ENCODE results near the gene NAPSA. TPM values are rescaled to one million over a fixed set of nuclear protein-coding genes. Genes with fewer than 3 reads are reported as not detected.
"Not testable (repeated sequence)": the region's sequence is repeated elsewhere in the genome, so short reads cannot be mapped to it uniquely, and the experiment has no call there.

The NAPSA gene
- 8.1 TPM for total RNA-seq

DNA sequence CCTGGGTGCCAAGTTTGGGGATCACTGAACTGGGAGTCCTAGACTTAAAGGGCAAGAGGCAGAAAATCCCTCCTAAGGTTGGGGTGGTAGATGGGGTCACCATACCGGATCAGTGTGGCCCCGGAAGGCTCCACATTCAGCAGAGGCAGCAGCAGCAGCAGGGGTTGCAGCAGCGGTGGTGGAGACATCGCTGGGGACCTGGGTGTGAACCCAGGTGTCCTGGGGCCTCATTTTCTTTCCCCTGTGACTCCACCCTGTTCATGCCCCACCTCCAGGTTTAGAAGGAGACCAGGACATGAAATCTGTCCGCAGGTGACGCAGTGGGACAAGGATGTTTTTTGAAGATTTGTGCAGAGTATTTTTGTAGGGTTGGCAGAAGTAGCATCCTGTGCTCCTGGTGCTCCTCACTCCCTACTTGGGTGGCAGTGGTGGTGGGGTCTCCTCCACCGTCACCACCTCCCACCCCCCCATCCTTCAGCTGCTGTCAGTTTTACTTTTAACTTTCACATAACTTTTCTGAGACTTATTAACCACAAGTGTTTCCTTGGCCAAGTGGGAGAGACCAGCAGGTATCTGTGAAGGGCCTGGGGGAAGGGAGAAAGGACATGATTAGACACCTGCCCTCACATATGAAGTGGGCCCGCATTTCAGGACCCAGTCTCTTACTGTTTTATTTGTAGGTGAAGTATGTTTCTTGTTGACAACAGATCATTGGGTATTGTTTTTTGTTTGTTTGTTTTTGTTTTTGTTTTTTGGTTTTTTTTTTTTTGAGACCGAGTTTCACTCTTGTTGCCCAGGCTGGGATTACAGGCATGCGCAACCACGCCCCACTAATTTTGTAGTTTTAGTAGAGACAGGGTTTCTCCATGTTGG, at the start of gene NAPSA:
TSS of gene NAPSA (minus strand) at position 206 of the 873 bp plus-strand sequence. CDS start at position 188, 18 bp downstream.
- DNase-seq (ENCODE audit: low spot score), result no peak

DNA sequence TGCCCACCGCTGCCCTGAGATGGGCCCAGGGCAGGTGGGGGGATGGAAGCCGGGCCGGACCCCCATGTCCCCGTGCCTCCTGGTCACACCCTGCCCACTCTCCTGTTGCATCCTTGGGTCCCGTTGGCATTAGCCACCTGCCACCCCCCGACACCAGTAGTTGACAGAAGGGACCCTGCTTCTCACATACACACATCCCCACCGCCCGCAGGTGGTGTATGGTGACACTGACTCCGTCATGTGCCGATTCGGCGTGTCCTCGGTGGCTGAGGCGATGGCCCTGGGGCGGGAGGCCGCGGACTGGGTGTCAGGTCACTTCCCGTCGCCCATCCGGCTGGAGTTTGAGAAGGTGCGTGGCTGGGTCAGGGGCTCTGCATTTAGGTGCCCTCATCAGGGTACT, 48.1 kb upstream of the NAPSA start:
- DNase-seq (ENCODE audit: low spot score), result no peak

DNA sequence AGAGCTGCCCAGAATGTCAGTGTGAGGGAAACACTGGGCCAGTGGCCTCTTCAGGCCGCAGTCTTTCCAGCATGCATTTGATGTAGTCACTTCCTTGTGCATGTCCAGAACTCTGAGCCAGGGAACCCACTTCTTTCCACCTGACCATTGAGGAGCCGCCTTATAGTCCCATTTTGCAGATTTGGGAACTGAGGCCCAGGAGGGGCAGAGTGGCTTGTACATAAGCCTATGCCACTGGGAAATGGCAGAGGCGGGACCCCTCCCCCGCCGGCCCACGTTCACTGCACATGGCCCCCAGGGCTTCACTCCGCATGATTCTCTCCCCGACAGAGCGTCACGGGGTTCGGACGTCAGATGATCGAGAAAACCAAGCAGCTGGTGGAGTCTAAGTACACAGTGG, 47.7 kb upstream of the NAPSA start:
- DNase-seq (ENCODE audit: low spot score), result no peak

DNA sequence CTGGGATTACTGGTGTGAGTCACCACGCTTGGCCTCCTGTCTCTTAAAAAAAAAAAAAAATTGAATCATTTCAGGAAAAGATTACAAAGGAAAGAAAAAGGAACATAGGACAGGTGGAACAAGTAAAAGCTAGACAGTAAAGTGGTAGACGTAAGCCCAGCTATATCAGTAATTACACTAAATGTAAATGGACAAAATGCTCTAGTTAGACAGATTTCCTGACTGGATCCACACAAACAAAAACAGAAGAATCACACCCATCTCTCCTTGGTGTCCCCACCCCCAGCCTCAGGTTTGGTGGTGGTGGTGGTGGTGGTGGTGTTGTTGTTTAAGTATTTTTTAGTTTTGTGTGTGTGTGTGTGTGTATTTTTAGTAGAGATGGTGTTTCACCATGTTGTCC, 47.0 kb upstream of the NAPSA start:
- no peak for DNase-seq (ENCODE audit: low spot score)

DNA sequence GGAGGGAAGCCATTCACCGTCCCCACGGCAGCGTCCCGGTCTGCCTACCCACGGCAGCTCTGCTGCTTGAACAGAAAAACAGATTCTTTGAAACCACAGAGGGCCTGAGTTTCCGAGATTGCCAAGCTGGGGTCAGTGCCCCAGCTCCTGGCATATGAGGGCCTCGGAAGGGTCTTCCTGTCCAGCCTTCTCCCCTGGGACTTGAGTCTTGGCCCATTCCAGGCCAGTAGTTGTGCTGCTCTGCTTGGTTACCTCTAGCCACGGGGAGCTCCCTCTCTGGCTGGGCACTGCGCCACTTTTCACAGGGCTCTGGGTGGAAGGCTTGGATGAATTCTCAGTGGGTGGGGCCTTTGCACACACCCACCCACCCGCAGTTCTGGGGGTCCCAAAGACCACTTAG, 44.7 kb upstream of the NAPSA start:
- no peak for DNase-seq (ENCODE audit: low spot score)

DNA sequence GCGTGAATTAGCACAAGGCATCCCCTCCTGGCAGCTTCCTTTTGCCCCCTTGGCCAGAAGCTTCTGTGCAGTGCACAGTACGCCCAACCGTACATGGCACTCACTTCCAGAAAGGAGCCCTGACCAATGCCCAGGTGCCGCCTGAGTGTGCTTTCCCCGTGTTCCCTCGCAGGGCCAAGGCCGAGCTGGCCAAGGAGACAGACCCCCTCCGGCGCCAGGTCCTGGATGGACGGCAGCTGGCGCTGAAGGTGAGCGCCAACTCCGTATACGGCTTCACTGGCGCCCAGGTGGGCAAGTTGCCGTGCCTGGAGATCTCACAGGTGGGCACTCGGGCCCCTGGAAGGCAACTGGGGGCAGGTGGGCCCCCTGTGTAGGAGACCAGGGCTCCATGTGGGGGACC, 43.9 kb upstream of the NAPSA start:
- no peak for DNase-seq (ENCODE audit: low spot score)

DNA sequence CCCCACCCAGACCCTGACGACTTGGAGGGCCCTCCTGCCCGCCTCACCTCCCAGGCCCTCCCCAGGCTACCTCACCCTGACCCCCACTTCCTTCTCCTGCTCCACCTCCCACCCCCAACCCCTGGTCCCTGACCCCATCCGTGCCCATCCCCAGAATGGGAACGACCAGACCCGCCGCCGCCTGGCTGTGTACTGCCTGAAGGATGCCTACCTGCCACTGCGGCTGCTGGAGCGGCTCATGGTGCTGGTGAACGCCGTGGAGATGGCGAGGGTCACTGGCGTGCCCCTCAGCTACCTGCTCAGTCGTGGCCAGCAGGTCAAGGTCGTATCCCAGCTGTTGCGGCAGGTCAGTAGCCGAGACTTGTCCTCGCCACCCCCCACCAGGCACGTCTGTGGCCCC, 41.4 kb upstream of the NAPSA start:
- DNase-seq (ENCODE audit: low spot score), result no peak

DNA sequence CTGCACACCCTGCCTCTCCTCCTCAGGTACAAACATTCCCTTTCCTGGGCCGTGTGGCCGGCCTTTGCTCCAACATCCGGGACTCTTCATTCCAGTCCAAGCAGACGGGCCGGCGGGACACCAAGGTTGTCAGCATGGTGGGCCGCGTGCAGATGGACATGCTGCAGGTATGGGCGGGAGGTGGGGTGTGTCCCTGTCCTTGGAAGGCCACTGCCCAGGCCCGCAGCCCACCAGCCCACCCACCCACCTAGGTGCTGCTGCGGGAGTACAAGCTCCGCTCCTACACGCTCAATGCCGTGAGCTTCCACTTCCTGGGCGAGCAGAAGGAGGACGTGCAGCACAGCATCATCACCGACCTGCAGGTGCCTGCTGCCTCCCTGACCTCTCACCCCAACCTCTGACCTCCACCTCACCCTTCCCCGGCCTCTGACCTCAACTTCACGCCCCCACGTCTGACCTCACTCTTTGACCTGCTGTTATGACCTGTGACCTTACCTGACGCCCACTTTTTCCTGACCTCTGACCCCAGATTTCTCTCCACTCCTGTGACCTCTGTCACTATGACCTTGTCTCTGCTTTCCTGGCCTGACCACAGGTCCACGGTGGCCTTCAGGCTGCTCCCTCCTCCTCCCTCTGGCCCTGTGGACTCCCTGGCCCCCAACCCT, 40.8 kb upstream of the NAPSA start:
- no peak for DNase-seq (ENCODE audit: low spot score)

DNA sequence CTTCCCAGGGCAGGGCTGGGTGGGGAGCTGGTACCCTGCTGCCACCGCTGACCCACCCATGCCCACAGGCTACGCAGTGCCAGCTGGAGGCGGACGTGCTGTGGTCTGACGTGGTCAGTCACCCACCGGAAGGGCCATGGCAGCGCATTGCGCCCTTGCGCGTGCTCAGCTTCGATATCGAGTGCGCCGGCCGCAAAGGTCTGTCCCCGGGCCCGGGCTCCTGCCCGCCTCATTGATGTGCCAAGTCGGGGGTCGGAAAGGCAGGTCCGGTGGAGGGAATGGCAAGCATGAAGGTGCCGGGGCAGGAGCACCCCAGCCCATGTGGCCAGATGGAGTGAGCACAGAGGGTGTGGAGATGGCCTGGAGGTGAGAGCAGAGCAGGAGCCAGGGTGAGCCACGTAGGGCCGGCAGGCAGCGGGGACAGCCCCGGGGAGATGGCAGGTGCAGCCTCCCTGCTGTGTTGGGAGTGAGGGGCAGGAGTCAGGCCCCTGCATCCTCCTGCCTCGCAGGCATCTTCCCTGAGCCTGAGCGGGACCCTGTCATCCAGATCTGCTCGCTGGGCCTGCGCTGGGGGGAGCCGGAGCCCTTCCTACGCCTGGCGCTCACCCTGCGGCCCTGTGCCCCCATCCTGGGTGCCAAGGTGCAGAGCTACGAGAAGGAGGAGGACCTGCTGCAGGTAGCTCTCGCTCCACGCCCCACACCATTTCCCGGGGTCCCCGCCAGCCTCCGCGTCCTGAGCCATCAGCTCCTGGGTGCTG, 37.3 kb upstream of the NAPSA start:
- DNase-seq (ENCODE audit: low spot score), result no peak

DNA sequence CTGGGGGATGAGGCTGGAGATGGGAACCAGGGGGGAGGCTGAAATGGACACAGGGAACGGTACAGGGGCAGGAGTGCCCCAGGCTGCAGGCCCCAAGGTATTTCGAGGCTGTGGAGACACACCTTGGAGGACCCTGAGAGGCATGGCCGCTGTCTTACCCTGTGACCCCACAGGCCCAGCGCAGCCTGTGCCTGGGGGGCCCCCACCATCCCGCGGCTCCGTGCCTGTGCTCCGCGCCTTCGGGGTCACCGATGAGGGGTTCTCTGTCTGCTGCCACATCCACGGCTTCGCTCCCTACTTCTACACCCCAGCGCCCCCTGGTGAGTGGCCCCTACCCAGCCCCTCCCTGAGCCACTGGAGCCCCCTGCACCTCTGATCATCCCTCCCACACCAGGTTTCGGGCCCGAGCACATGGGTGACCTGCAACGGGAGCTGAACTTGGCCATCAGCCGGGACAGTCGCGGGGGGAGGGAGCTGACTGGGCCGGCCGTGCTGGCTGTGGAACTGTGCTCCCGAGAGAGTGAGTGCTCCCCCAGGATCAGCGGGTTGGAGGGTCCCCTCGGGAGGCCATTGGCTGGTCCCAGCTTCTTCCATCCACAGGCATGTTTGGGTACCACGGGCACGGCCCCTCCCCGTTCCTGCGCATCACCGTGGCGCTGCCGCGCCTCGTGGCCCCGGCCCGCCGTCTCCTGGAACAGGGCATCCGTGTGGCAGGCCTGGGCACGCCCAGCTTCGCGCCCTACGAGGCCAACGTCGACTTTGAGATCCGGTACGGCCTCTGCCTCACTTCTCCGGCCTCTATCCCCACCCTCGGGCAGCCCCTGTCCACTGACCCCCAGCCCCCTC, 36.4 kb upstream of the NAPSA start:
- no peak for DNase-seq (ENCODE audit: low spot score)

DNA sequence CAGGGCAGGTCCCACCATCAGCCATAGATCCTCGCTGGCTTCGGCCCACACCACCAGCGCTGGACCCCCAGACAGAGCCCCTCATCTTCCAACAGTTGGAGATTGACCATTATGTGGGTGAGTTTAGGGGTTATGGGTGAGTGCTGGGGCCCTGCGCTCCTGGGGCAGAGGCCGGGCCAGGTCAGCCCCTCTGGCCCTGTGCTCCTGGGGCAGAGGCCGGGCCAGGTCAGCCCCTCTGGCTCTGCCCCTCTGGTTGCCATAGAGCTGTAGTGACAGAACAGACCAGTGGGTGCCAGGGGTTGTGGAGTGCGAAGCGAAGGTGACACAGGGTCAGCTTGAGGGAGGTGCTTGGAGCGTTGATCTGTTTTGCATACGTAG, 33.9 kb upstream of the NAPSA start:
- no peak for DNase-seq (ENCODE audit: low spot score)

DNA sequence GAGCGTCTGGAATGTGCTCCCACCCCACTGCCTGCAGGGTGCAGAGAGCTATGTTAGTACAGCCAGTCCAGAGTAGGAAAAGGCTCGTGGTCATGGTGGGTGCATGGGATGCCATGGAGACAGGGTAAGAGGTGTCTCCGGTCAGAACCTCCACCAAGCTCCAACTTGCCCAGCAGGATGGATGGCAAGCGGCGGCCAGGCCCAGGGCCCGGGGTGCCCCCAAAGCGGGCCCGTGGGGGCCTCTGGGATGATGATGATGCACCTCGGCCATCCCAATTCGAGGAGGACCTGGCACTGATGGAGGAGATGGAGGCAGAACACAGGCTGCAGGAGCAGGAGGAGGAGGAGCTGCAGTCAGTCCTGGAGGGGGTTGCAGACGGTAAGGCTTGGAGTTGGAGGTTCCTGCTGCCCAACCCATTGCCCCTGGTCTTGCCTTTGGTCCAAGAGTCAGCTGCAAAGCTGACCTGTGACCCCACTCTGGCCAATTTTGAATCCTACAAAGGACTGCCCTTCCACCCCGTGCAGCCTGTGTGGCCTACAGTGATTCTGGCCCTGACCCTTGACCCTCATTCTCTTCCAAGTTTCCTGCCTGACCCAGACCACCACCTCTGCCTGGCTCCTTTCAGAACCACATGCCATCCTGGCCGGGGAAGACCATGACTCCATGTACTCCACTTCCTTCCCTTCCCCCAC, 33.4 kb upstream of the NAPSA start:
- no peak for DNase-seq (ENCODE audit: low spot score)

DNA sequence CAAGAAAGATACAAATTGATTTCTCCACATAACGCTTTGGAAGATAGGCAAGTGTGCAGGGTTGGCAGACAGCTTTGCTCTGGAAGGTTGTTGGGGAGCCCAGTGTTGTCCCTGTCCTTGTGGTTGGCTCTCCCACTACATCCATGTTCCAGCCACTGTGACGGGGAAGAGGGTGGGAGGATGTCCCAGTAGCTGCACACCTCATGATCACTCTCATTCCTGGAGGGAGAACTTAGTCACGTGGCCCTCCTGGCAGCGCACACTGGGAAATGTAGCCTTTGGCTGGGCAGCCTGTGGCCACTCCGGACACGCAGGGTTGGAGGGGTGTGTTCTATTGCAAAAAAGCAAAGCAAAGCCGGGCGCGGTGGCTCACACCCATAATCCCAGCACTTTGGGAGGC, 28.6 kb upstream of the NAPSA start:
- no peak for DNase-seq (ENCODE audit: low spot score)

DNA sequence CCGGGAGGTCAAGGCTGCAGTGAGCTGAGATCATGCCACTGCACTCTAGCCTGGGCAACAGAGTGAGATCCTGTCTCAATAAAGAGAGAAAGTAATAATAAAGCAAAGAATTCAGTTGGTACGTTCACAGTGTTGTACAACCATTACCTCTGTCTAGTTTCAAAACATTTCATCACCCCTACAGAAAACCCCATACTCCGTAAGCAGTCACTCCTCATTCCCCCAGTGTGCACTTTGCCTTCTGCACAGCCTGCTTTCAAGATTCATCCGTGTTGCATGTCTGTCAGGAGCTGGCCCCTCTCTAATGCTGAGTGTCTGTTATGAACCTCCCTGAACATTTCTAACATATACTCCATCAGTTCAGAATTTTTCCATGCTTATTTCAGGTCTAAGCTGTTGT, 28.1 kb upstream of the NAPSA start:
- no peak for DNase-seq (ENCODE audit: low spot score)

DNA sequence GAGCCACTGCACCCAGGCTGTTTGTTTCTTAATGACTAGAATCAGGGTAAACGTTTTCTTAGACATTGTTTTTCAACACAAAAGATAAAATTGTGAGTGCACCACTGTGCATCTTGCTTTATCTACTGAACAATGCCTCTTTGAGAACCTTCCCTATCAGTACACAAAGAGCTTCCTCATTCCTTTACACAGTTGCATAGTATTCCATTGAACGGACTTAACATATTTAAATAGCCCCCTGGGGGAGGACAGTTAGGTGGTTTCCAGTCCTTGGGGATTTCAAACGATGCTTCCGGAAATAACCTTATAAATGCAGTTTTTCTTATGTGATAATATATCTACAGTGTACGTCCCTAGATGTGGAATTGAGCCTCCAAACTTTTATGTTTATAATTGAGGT, 27.3 kb upstream of the NAPSA start:
- no peak for DNase-seq (ENCODE audit: low spot score)

DNA sequence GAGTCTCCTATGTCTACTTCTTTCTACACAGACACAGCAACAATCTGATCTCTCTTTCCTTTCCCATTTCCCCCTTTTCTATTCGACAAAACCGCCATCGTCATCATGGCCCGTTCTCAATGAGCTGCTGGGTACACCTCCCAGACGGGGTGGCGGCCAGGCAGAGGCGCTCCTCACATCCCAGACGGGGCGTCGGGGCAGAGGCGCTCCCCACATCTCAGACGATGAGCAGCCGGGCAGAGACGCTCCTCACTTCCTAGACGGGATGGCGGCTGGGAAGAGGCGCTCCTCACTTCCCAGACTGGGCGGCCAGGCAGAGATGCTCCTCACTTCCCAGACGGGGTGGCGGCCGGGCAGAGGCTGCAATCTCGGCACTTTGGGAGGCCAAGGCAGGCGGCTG, 25.5 kb upstream of the NAPSA start:
- not testable (repeated sequence) for DNase-seq (ENCODE audit: low spot score)

DNA sequence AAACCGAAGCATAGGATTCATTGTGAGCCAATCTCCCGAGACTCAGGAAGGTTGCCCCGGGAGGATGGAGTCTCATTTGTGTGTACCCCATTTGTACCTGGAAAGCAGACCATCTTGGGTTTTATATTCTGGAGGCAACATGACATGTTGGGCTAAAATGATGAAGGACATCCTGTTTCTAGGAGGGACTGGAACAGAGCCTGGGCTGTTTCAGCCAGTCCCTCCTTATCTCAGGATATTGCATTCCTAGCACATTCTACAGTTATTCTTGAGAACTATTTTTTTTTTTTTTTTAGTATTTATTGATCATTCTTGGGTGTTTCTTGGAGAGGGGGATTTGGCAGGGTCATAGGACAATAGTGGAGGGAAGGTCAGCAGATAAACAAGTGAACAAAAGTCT, 24.9 kb upstream of the NAPSA start:
- DNase-seq (ENCODE audit: low spot score), result not testable (repeated sequence)

DNA sequence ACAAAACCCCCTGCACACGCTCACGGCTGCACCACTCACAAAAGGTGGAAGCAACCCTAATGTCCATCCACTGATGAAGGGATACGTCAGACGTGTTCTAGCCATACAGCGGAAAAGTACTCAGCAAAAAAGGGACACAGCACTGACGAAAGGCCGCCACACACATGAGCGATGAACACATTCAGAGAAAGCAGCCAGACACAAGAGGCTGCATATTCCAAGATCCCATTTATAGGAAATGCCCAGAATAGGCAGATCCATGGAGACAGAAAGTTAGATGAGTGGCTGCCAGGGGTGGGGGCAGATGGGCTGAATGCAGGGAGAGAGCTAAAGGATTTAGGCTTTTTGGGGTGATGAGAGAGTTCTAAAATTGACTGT, 22.4 kb upstream of the NAPSA start:
- no peak for DNase-seq (ENCODE audit: low spot score)

DNA sequence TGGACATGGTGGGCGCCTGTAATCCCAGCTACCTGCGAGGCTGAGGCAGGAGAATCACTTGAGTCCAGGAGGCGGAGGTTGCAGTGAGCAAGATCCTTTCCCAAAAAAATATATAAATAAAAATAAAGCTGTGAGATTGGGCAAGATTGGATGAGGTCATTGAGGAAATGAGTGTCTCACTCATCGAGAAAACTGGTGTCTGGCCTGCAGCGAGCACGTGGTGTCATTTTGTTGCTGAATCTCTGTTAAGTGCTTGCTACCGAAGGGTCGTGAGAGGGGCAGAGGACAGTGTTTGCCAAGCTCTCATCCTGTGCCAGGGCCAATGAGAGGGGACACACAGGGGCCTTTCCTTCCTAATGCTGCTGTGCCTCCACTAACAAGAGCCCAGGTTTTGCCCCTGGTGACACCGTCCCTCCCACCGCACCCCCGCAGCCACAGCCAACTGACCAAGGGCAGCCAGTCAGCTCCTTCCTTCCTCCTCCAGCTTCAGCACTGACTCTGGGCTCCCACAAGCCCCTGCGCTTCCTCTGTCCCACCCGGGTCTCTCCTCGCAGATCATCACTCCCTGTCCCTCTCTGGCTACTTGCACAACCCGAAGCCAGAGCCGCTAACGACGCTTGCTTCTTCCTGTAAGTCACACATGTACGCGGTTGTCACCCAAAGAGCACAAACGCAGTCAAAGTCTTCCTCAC, 21.9 kb upstream of the NAPSA start:
- DNase-seq (ENCODE audit: low spot score), result no peak

DNA sequence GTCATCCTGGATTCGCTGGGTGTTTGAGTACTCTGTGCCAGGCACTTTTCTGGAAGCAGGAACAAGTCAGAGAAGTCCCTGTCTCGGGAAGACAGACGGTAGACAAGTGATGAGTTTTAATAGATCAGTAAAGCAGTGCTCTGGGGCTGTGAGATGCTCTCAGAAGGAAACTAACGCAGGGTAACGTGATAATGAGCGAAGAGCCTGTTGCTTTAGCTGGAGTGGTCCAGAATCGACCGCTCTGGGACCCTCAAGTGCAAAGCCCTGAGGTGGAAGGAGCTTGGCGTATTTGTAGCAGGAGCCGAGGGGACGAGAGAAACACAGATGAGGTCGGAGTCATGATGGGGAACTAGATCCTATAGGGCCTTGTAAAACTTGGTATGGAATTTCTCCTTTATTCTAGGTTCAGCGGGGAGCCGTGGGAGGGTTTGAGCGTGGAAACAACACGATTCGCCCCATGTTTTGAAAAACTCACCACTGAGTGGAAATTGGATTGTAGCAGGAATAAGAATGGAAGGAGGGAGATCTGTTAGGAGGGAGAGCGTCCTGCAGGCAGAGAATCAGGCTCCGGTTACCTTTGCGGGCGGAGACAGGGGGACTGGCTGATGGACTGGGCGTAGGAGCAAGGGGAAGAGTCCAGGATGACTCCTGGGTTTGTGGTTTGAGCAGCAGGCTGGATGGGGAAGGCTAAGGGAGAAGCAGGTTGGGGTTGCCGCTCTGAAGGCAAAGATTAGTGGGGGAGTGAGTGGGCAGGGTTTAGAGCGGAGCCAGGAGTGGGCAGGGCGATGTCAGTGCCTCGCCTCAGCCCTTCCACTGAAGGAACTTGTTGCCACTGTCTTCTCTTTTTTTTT, 19.5 kb upstream of the NAPSA start:
- DNase-seq (ENCODE audit: low spot score), result no peak

All from mucosa of gallbladder (tissue), 1 donor.